ENCODE results near the gene SOD2.

DNA sequence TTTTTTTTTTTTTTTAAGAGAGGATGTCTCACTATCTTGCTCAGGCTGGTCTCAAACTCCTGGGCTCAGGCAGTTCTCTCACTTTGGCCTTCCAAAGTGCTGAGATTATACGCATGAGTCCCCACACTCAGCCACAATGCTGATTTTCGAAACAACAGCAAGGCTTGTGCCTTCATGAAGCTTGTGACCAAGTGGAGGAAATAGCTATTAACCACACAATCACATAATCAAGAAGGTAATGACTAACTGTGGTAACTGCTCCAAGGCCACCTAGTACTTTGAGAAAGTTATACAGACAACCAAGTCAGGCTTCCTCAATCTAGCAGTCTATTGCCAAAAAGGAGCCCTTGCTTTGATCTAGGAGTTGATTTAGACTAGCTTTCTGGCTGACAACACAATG is 46.3 kb downstream of the SOD2 start:
- TF ChIP-seq, protein P1, sequence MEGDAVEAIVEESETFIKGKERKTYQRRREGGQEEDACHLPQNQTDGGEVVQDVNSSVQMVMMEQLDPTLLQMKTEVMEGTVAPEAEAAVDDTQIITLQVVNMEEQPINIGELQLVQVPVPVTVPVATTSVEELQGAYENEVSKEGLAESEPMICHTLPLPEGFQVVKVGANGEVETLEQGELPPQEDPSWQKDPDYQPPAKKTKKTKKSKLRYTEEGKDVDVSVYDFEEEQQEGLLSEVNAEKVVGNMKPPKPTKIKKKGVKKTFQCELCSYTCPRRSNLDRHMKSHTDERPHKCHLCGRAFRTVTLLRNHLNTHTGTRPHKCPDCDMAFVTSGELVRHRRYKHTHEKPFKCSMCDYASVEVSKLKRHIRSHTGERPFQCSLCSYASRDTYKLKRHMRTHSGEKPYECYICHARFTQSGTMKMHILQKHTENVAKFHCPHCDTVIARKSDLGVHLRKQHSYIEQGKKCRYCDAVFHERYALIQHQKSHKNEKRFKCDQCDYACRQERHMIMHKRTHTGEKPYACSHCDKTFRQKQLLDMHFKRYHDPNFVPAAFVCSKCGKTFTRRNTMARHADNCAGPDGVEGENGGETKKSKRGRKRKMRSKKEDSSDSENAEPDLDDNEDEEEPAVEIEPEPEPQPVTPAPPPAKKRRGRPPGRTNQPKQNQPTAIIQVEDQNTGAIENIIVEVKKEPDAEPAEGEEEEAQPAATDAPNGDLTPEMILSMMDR (tag by site-specific recombination; IDR thresholded peaks at IDR 0.05) = no peak
- TF ChIP-seq ZNF433 (tag by site-specific recombination; IDR thresholded peaks at IDR 0.05; ENCODE audit: low read depth) (no peak), FEZF1 (tag by site-specific recombination; IDR thresholded peaks at IDR 0.05) (no peak), YY1 (tag by site-specific recombination; IDR thresholded peaks at IDR 0.05) (no peak), RBAK (tag by site-specific recombination; IDR thresholded peaks at IDR 0.05) (no peak), ZNF843 (tag by site-specific recombination; IDR thresholded peaks at IDR 0.05) (no peak), ZNF354C (tag by site-specific recombination; IDR thresholded peaks at IDR 0.05; ENCODE audit: borderline replicate concordance, low read depth) (no peak), ZNF302 (tag by site-specific recombination; IDR thresholded peaks at IDR 0.05; ENCODE audit: low read depth) (no peak), ZNF660 (tag by site-specific recombination; IDR thresholded peaks at IDR 0.05) (no peak)
- TF ChIP-seq, protein P2, sequence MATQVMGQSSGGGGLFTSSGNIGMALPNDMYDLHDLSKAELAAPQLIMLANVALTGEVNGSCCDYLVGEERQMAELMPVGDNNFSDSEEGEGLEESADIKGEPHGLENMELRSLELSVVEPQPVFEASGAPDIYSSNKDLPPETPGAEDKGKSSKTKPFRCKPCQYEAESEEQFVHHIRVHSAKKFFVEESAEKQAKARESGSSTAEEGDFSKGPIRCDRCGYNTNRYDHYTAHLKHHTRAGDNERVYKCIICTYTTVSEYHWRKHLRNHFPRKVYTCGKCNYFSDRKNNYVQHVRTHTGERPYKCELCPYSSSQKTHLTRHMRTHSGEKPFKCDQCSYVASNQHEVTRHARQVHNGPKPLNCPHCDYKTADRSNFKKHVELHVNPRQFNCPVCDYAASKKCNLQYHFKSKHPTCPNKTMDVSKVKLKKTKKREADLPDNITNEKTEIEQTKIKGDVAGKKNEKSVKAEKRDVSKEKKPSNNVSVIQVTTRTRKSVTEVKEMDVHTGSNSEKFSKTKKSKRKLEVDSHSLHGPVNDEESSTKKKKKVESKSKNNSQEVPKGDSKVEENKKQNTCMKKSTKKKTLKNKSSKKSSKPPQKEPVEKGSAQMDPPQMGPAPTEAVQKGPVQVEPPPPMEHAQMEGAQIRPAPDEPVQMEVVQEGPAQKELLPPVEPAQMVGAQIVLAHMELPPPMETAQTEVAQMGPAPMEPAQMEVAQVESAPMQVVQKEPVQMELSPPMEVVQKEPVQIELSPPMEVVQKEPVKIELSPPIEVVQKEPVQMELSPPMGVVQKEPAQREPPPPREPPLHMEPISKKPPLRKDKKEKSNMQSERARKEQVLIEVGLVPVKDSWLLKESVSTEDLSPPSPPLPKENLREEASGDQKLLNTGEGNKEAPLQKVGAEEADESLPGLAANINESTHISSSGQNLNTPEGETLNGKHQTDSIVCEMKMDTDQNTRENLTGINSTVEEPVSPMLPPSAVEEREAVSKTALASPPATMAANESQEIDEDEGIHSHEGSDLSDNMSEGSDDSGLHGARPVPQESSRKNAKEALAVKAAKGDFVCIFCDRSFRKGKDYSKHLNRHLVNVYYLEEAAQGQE (tag by site-specific recombination; IDR thresholded peaks at IDR 0.05) = no peak
- TF ChIP-seq, protein P3, sequence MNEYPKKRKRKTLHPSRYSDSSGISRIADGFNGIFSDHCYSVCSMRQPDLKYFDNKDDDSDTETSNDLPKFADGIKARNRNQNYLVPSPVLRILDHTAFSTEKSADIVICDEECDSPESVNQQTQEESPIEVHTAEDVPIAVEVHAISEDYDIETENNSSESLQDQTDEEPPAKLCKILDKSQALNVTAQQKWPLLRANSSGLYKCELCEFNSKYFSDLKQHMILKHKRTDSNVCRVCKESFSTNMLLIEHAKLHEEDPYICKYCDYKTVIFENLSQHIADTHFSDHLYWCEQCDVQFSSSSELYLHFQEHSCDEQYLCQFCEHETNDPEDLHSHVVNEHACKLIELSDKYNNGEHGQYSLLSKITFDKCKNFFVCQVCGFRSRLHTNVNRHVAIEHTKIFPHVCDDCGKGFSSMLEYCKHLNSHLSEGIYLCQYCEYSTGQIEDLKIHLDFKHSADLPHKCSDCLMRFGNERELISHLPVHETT (tag by site-specific recombination; IDR thresholded peaks at IDR 0.05) = no peak
- TF ChIP-seq, protein P4, sequence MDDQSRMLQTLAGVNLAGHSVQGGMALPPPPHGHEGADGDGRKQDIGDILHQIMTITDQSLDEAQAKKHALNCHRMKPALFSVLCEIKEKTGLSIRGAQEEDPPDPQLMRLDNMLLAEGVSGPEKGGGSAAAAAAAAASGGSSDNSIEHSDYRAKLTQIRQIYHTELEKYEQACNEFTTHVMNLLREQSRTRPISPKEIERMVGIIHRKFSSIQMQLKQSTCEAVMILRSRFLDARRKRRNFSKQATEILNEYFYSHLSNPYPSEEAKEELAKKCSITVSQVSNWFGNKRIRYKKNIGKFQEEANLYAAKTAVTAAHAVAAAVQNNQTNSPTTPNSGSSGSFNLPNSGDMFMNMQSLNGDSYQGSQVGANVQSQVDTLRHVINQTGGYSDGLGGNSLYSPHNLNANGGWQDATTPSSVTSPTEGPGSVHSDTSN (CRISPR knock-in tag; IDR thresholded peaks at IDR 0.05) = no peak
